Activated T-cell treated with anti-CD3 and anti-CD28 coated beads, Interleukin-2, amount 50 U/mL, for 48 hours (primary cell): ENCODE measurements around the gene COL25A1.

Experiments
- DNase-seq, 2 experiments: peaks; one replicate each; pipeline ENCODE4 v3.0.0-alpha.2; 2020

The COL25A1 gene

GRCh38 chr4:109214622-109215301 lies 87.7 kb downstream of the COL25A1 start:
- no peak for DNase-seq

- no peak for DNase-seq
These were observed 89.4 kb downstream of the COL25A1 start for GRCh38 chr4:109213056-109213455.

DNA sequence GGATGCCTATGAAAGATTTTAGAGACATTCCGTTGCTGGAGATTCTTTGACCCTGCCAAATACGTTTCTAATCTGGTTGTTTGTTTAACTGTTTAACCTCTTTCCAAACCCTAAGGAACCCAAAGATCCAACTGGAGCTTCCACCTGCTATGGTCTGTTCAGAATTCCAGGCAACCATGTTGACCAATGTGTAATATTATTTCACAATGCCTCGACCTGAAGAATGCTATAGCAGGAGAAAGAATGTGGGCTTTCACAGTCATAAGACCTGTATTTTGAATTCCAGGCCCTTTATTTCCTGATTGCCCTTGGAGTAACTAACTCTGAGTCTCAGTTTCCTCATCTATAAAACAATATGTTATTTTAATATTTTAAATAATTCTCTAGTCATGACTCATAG lies 90.8 kb downstream of the COL25A1 start:
- DNase-seq, result no peak

GRCh38 chr4:109209647-109210046 lies 92.8 kb downstream of the COL25A1 start:
- no peak for DNase-seq

- no peak for DNase-seq
These were observed 94.6 kb downstream of the COL25A1 start for GRCh38 chr4:109207898-109208297.

GRCh38 chr4:109207061-109207460 lies 95.4 kb downstream of the COL25A1 start:
- DNase-seq, result no peak

DNA sequence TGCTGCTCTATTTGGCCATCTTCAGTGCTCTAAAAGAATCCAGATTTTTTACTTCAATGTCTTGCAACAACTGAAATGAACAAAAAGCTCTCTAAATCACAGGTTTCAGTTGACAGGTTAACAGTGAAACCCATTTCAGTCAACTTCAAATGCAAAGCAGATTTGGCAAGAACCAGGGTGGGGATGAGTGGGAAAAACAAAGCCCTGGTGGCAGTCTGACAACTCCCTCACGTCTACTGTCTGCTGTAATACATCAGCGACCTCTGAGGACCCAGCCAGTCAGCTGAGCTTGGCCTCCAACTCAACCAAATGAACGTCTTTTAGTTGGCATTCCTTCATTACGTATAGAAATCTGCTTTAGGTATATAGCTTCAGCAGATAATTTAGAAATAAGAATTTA lies 95.8 kb downstream of the COL25A1 start:
- no peak for DNase-seq

DNA sequence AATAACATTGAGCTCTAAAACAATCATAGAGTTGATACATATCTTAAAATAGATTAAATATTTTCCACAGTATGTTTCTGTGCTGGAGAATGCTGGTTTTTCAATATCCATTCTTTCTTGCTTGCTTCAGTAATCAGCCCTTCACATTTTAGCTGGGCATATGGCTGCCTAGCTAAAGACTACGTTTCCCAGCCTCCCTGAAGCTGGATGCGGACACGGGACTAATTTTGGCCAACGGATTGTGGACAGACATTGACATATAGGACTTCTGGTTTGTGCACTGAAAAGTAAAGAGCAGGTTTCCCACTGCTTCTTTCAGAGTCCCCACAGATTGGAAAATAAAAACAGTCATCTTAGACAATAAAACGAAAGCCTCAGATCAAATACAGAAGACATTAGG lies 97.3 kb downstream of the COL25A1 start:
- DNase-seq, result no peak

DNA sequence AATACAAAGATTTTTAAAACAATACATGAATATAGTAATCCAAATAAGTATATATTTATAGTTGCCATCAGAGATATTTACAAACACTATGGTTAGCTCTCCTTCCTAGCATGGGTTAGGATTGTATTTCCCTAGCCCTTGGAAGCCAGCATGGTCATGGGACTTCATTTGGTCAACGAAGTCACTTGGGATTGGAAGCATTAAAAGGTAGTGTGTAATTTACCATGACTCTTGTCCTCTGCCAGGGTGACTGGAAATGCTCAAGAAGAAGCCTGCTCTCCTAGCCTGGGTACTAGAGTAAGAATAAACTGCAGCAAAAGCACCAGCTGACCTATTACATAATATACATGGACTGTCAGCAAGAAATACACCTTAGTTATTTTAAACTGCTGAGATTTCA lies 102.9 kb downstream of the COL25A1 start:
- DNase-seq, result no peak

DNA sequence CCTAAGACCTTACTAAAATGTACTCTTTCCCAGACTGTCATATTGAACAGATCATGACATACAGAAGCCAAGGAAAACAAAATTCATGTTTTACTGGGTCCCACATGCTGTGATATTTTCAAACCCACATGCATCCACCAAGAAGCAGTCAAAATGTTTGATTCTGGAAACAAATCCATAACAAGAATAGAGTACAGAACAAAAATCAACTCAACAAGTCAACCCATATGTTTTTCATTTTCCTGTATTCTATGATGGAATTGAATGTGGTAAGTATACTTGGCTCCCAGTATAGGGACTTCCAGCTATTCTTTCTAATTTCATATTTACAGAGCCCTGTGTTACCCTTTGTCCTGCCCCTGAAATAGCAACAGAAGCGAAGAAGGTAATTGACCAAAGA lies 106.8 kb downstream of the COL25A1 start:
- no peak for DNase-seq

DNA sequence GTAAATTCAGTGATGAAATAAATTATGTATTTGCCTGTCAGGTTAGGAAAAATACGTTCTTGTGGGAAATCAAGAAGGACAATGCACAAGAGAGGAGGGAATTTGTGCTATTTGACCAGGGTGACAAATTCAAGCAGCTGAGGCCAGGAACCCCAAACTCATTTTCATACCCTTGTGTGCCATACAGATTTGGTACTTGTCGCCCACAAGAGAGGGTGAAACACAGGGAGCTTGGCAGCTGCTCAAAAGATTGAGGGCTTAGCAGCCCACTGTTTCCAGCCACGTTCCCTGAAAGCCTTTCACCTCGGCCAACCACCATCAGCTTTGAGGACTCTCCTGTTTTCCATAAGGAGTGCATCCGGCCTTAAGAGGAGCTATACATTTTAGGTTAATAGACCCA lies 111.2 kb downstream of the COL25A1 start:
- no peak for DNase-seq

DNA sequence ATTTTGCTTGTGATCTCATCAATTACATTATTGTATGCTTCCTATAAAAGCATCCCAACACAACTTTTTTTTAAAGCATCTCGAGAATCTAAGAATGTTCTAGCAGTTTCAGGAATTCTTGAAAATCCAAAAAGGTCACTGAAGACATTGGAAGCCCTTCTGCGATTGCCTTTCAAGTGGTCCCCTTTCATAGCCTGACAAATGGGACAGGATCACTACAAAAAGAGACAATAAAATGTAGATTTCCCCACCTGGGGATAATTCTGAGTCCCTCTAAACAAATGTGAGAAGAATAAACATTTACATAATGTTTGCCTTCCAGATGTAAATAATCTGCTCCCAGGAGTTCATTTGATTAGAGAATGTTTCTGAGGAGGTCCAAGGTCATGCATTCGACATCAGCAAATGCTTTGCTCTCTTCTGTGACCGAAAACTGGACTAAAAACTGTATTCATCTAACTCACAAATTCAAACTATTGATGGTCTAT lies 116.0 kb downstream of the COL25A1 start:
- DNase-seq, result no peak

DNA sequence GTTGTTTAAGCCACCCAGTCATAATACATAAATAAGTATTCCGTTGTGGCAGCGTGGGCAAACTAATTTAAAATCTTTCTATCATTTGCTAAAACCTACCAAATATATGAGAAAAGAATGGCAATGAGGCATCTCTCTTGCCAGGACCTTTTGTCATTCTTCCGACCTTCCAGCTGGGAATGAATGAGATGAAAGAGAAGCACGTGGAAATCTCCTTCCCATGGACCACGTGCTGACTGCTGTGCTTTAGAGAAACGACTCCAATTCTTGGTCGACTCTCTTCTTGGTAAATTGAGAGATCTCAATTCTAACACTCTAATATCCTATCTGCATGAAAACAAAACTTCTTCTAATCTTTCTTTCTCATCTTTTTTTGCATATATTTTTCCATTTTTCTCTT lies 116.5 kb downstream of the COL25A1 start:
- DNase-seq, result no peak

DNA sequence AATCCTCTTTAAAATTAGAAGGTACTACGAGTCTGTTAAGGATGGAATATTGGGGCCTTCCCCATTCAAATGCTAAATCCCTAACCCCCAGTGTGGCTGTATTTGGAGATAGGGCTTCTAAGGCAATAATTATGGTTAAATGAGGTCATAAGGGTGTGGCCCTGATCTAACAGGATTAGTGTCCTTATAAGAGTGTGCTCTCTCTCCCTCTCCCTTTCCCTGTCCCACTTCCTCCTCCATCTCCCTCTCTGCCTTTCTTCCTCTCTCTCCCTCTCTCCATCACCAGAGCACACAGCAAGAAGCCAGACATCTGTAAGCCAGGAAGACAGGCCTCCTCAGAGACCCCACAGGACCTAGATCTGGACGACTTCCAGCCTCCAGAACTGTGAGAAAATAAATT lies 116.9 kb downstream of the COL25A1 start:
- no peak for DNase-seq

GRCh38 chr4:109184491-109184961 lies 117.9 kb downstream of the COL25A1 start:
- no peak for DNase-seq

DNA sequence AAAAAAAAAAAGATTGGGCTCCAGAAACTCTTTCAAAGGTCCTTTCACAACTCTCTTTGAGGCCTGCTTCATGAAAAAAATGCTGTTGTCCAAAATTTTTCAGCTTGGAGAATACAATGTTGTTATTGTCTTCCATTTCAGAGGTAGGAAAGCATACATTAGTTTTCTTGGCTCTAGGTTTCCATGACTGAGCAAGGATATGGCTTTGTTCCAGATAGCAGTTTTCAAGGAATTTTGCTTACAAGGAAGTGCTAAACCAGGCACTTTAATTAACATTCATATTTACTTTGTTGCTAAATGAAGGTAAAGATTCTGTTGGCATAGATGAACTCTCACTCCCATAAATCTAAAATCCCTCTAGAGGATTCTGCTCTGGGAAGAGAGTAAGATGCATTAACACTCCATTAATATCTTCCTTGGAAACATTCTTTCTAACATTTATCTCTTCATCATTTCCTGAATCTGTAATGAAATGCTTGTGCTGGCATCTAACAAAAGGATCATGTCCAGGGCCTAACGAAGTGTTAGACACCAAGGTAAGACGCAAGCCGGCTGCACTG lies 118.4 kb downstream of the COL25A1 start:
- no peak for DNase-seq

- no peak for DNase-seq
These were observed 119.8 kb downstream of the COL25A1 start for GRCh38 chr4:109182696-109183095.

DNA sequence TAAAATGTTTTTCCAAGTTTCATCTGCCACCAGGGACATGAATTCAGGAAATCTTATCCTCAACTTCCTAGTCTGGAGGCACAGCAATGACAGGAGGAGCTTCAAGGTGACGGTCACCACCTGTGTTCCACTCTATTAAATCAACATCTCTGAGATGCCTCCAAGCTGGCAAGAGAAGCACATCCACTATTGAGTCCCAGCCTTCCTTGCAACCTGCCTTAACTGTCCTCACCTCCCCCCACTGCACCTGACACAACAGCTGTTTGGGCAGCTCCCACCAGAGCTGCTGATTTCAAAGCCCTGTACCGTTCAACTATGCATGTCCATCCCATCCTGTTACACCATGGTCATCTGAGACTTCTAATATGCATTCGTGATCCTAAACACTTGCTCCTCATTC lies 123.4 kb downstream of the COL25A1 start:
- DNase-seq, result no peak

GRCh38 chr4:109177096-109177810 lies 125.2 kb downstream of the COL25A1 start:
- DNase-seq, result no peak

GRCh38 chr4:109174224-109174953 lies 128.1 kb downstream of the COL25A1 start:
- no peak for DNase-seq

DNA sequence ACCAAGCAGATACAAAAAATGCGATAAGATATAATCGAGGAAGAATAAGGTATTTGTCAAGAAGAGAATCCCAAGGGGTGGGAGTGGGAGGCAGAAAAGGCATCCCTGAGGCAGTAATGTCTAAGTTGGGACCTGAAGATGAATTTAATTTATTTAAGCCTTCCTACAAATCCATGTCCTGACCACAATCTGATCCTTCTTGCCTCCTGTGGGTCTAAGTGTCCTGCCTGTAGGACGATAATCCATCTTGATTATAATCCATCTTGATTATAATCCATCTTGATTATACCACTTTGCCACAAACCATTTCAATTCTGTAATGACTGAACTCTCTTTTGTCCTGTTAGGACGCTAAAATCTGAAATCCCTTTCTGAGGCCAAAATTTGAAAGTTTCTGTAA lies 130.2 kb downstream of the COL25A1 start:
- DNase-seq, result no peak

DNA sequence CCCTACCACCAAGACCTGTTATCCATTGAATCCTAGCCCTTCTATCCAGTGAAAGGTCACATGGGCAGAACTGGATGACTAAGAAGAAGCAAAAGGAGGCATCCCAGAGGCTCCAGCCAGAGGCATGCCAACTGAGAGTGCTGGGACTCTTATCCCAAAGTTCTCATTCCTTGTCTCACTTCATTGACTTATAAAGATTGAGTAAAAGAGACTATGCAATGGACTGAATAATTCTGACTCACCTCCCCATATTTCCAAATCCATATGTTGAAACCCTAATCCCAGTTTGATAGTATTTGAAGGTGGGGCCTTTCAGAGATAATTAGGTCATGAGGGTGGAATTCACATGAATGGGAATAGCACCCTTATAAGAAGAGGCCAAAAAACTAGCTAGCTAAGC lies 131.4 kb downstream of the COL25A1 start:
- no peak for DNase-seq

DNA sequence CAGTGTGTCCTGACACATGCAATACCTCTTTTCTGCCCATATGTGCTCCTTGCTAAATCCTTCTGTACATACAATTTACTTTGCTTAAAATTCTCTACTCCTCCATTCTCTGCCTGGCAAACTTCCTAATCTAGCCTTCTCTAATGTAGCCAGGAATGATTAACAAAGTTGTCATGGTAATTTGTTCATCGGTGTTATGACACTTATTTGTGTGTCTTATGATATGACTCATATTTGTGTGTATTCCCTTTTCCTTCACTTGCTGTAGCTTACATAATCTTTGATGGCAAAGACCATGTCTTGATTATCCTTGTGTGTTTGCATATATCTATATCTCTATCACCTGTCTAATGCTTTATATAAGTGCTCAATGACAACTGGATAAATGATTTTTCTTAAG lies 133.3 kb downstream of the COL25A1 start:
- no peak for DNase-seq

DNA sequence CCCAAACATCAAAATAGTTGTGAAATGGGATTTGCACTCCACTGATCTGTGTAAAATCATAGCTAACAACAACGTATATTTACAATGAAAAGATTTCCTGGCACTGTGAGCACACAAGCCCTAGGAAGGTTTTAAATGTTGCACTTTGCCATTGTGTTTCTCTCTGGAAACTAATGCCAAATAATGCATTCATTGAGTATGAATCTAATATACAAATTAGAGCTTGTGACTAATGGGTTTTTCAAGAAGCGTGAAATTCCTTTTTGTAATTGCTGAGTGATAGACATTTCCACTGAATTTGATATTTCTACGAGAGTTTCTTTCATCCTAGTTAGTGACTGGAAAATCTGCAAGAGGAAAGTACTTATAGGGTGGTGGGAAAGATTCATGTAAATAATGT lies 135.9 kb downstream of the COL25A1 start:
- no peak for DNase-seq
